SH-SY5Y (cell line): ENCODE measurements around the gene RELT.

Source experiments
- GATA2 ChIP-seq: IDR thresholded peaks from 2 replicates; pipeline ENCODE4 v1.6.1; 2011; ENCODE audit warnings: mild to moderate bottlenecking, low read depth, low read length
- GATA3 ChIP-seq: IDR thresholded peaks from 2 replicates; pipeline ENCODE4 v1.6.1; 2011; ENCODE audit warnings: low read depth, mild to moderate bottlenecking, low read length, moderate library complexity

GRCh38 chr11:73381589-73381988 lies 5.4 kb downstream of the RELT start:
- TF ChIP-seq GATA2 (no peak), GATA3 (no peak)
